Upper lobe of right lung (tissue), 1 donor: ENCODE results near the gene NDUFS3. TPM values are rescaled to one million over a fixed set of nuclear protein-coding genes. Genes with fewer than 3 reads are reported as not detected.

Experiments
- ATAC-seq: fragments of 200-7000 bp; cut with Tn5 transposase; one replicate; pipeline ENCODE4 v1.9.1; 2020; ENCODE audit warnings: mild to moderate bottlenecking, moderate library complexity
- DNase-seq: peaks from one replicate; pipeline ENCODE4 v3.0.0-alpha.2; 2020
- H3K27ac ChIP-seq: fragments of 200-600 bp; one replicate; pipeline ENCODE4 v1.8.0; 2022
- H3K27me3 ChIP-seq: fragments of 200-600 bp; one replicate; pipeline ENCODE4 v1.8.0; 2022; ENCODE audit warnings: mild to moderate bottlenecking
- H3K36me3 ChIP-seq: fragments of 200-600 bp; one replicate; pipeline ENCODE4 v1.8.0; 2022
- H3K4me1 ChIP-seq: fragments of 200-600 bp; one replicate; pipeline ENCODE4 v1.8.0; 2022
- H3K4me3 ChIP-seq: fragments of 200-600 bp; one replicate; pipeline ENCODE4 v1.8.0; 2022; ENCODE audit warnings: mild to moderate bottlenecking
- H3K9me3 ChIP-seq: fragments of 200-600 bp; one replicate; pipeline ENCODE4 v1.8.0; 2022
- intact Hi-C: fragments of 100-400 bp; cut with DNase I; formaldehyde crosslinking; loops from one replicate; pipeline ENCODE4 v1.11.0; 2022
- total RNA-seq: library from RNA; stranded (reverse); fragmentation: NEBNext Ultra II Directional; extraction: Animal tissue kit (Norgen Biotek cat#: 25700); gene quantifications from one replicate; pipeline ENCODE4 v1.2.1, GENCODE V29; 2021
- TF ChIP-seq, protein P1 (sequence below): fragments of 200-600 bp; IDR thresholded peaks from one replicate; pipeline ENCODE4 v1.8.0; 2022; ENCODE audit warnings: antibody characterized with exemption
- donor health status: DM: no; HTN: yes; CAD: no; lungs with severe emphysema.

NDUFS3 gene
- total RNA-seq, 1 donor from 2014 or later = 76.2 TPM

DNA sequence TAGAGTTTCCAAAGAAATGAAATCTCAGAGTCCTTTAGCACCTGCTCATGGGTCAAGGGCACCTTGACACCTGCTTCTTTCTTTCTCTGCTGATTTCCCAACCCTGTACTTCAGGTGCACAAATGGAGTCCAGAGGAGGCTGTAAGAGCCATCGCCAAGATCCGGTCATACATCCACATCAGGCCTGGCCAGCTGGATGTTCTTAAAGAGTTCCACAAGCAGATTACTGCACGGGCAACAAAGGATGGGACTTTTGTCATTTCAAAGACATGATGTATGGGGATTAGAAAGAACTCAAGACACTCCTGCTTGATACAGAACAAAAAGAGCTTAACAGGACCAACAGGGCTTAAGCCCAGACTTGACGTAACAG, 7.5 kb upstream of the NDUFS3 start:
- H3K9me3 ChIP-seq = no peaks in the 10 kb centered on the region
- DNase-seq = no peak
- no peak overlapping the region for H3K4me3 ChIP-seq
- peaks cover 5% of the 10 kb centered on the region for H3K4me1 ChIP-seq
- H3K36me3 ChIP-seq = peaks cover 60% of the 10 kb centered on the region
- peak; percentile 40 for ATAC-seq
- TF ChIP-seq, protein P1, sequence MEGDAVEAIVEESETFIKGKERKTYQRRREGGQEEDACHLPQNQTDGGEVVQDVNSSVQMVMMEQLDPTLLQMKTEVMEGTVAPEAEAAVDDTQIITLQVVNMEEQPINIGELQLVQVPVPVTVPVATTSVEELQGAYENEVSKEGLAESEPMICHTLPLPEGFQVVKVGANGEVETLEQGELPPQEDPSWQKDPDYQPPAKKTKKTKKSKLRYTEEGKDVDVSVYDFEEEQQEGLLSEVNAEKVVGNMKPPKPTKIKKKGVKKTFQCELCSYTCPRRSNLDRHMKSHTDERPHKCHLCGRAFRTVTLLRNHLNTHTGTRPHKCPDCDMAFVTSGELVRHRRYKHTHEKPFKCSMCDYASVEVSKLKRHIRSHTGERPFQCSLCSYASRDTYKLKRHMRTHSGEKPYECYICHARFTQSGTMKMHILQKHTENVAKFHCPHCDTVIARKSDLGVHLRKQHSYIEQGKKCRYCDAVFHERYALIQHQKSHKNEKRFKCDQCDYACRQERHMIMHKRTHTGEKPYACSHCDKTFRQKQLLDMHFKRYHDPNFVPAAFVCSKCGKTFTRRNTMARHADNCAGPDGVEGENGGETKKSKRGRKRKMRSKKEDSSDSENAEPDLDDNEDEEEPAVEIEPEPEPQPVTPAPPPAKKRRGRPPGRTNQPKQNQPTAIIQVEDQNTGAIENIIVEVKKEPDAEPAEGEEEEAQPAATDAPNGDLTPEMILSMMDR = no peak
- H3K27ac ChIP-seq = peak overlapping the region; percentile 42
- intact Hi-C loops = no loop called here
- no peaks in the 10 kb centered on the region for H3K27me3 ChIP-seq

DNA sequence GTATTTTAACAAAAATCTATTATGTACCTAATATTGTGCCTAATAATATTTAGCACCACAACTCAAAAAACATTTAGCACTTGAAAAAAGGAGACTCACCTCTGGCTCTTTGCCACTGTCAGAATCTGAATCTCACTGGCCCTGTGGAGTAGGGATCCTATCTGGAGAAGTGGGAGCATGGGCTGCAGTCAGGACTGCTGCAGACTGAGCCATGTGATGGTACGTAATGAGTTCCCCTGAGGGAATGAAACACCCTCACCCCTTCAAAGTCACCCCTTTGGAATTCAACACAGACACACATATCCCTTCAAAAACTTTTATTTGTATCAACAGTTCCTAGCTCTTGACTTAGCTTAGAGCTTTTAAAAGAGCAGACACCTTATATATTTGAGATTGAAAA, 7.0 kb upstream of the NDUFS3 start:
- TF ChIP-seq, protein P1 = no peak
- peaks cover 65% of the 10 kb centered on the region for H3K36me3 ChIP-seq
- peaks cover 5% of the 10 kb centered on the region for H3K4me1 ChIP-seq
- no peaks in the 10 kb centered on the region for H3K9me3 ChIP-seq
- DNase-seq = no peak
- H3K27me3 ChIP-seq = no peaks in the 10 kb centered on the region
- no peak overlapping the region for H3K4me3 ChIP-seq
- H3K27ac ChIP-seq = peak overlapping the region; percentile 42
- no peak for ATAC-seq
- intact Hi-C loops = no loop called here

DNA sequence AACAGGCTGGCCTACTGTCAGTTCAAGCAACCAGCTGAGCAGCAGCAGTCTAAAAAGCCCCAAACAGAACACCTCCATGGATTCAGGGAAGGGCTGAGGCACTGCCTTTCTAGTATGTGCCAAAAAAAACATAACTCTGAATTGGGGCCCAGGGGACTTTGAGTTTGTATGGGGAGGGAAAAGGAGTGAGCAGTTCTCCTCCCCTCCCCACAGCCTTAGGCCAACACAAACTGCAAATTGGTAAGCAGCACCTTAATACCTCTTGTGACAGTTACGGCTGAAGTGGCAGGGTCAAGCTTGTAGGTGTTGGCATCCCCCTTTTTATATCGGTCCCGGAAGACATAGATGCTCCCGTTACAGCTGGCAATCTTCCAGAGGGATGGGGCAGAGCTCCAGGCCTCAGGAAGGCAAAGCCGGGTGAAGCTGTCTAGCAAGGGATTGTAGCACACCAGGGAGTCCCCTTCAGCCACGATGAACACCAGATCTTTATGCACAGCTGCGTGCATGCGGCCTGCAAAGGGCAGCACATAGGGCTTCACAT, 6.1 kb upstream of the NDUFS3 start:
- H3K9me3 ChIP-seq = no peaks in the 10 kb centered on the region
- H3K4me1 ChIP-seq = peaks cover 14% of the 10 kb centered on the region
- no peak for ATAC-seq
- TF ChIP-seq, protein P1 = no peak
- no peak overlapping the region for H3K27ac ChIP-seq
- no peaks in the 10 kb centered on the region for H3K27me3 ChIP-seq
- H3K4me3 ChIP-seq = no peak overlapping the region
- peaks cover 73% of the 10 kb centered on the region for H3K36me3 ChIP-seq
- intact Hi-C loops = no loop called here
- DNase-seq = peak; percentile 50

DNA sequence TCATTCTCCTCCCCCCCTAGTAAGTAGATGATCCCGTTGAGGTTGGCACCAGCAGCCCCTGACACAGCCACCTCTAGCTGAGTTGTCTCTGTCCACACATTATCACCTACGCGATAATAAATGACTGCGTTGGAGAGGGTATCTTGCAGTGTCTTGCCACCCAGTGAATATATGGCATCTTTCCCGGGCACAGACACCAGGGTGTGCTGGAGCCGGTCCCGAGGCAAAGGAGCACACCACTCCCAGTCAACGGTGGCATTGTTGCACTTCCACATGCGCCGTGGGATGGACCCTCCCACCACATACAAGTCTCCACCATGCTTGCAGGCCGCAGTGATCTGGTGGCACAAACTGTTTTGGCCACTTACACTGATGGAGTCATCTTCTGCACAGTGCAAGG, 5.6 kb upstream of the NDUFS3 start:
- no peaks in the 10 kb centered on the region for H3K9me3 ChIP-seq
- H3K4me3 ChIP-seq = no peak overlapping the region
- H3K4me1 ChIP-seq = peaks cover 19% of the 10 kb centered on the region
- H3K36me3 ChIP-seq = peaks cover 73% of the 10 kb centered on the region
- DNase-seq (peak; percentile 44), ATAC-seq (no peak)
- TF ChIP-seq, protein P1 = no peak
- intact Hi-C loops = no loop called here
- no peaks in the 10 kb centered on the region for H3K27me3 ChIP-seq
- H3K27ac ChIP-seq = no peak overlapping the region

DNA sequence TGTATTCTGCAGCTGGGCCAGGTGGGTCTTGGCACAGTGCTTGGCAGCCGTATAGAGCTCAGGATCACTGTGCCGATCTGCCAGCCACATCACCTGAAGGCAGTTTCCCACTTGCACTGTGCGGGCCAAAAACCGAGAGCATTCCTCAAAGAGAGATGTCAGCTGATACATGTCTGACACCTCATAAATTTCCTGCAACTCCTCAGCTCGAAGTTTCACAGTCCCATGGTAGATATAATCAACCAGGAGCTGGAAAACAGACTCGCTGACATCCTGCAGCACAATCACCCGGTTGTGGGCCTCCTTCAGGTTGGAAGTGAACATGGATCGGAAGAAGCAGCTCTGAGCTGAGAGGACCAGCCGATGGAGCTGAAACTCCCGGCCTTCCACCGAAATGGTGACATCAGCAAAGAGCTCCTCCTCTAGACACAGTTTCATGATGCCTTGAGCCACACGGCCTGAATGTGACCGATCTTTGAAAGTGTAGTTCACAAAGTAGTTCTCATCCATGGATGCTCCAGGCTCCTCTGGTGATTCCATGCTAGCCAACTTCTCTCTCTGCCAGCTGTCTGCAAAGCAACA, 1.3 kb upstream of the NDUFS3 start:
- Histone ChIP-seq H3K9me3 (no peaks in the 10 kb centered on the region), H3K27ac (peak overlapping the region; percentile 90), H3K27me3 (no peaks in the 10 kb centered on the region), H3K4me1 (peaks cover 18% of the 10 kb centered on the region), H3K36me3 (peaks cover 71% of the 10 kb centered on the region), H3K4me3 (peak overlapping the region; percentile 90)
- intact Hi-C loops = no loop called here
- no peak for DNase-seq
- TF ChIP-seq, protein P1 = no peak
- ATAC-seq = no peak

DNA sequence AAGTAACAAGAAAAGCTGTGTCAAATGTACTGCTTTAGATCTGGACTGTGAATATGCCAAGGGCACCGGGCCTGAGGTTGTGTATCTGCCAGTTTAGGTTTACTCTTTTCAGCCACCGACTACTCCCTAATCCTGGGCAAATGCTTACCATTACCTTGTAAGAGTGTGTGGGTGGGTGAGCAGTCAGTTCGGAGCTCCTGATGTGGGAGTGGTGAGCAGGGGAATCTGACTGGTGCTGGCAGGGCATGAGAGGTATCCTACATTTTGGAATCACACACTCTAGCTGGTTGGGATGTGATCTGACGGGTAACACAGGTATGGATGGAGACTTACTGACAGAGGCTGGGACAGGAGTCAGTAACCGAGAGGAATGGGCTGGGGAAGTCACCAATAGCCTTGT, 5.0 kb downstream of the NDUFS3 start:
- no peak for DNase-seq
- TF ChIP-seq, protein P1 = no peak
- intact Hi-C loops = no loop called here

More for the DNA sequence above, 5.0 kb downstream of the NDUFS3 start:
- Histone ChIP-seq H3K9me3 (no peaks in the 10 kb centered on the region), H3K4me1 (peaks cover 4% of the 10 kb centered on the region), H3K27ac (no peak overlapping the region), H3K27me3 (no peaks in the 10 kb centered on the region), H3K36me3 (peaks cover 47% of the 10 kb centered on the region), H3K4me3 (no peak overlapping the region)
- ATAC-seq = no peak
